Neural progenitor cell (in vitro differentiated cells): ENCODE measurements around the gene GRK3.

Experiments used
- CTCF ChIP-seq: fragments of 200-600 bp; sonication (generic); IDR thresholded peaks from 2 replicates; pipeline ENCODE4 v1.5.1; 2017; ENCODE audit warnings: antibody characterized with exemption, mild to moderate bottlenecking
- EZH2phosphoT487 ChIP-seq: fragments of 200-600 bp; sonication (generic); IDR thresholded peaks from 2 replicates; pipeline ENCODE4 v1.6.1; 2017; ENCODE audit warnings: antibody characterized with exemption

- no peak for TF ChIP-seq CTCF
- TF ChIP-seq EZH2phosphoT487, result no peak
Observed at GRCh38 chr22:25680051-25680450, 115.6 kb downstream of the GRK3 start.
